ENCODE results near the gene FKBP9.
"Not testable (repeated sequence)": the region's sequence is repeated elsewhere in the genome, so short reads cannot be mapped to it uniquely, and the experiment has no call there.

Gene FKBP9

GRCh38 chr7:32958046-32959025 lies 1.1 kb downstream of the FKBP9 start:
- DNase-seq: no peak

- not testable (repeated sequence) for DNase-seq
Measured at GRCh38 chr7:32963880-32964301, 6.7 kb downstream of the FKBP9 start.

GRCh38 chr7:32964461-32965159 lies 7.4 kb downstream of the FKBP9 start:
- not testable (repeated sequence) for DNase-seq

- not testable (repeated sequence) for DNase-seq
Measured at GRCh38 chr7:32966489-32967267, 9.4 kb downstream of the FKBP9 start.

- DNase-seq: not testable (repeated sequence)
Measured at GRCh38 chr7:32967268-32967582, 10.0 kb downstream of the FKBP9 start.

GRCh38 chr7:32971967-32972366 lies 14.7 kb downstream of the FKBP9 start:
- not testable (repeated sequence) for DNase-seq

- not testable (repeated sequence) for DNase-seq
Measured at GRCh38 chr7:32977159-32977558, 19.9 kb downstream of the FKBP9 start.

- DNase-seq: not testable (repeated sequence)
Measured at GRCh38 chr7:32979246-32979645, 22.0 kb downstream of the FKBP9 start.

- not testable (repeated sequence) for DNase-seq
Measured at GRCh38 chr7:32979902-32980301, 22.7 kb downstream of the FKBP9 start.

GRCh38 chr7:32988148-32988547 lies 30.9 kb downstream of the FKBP9 start:
- not testable (repeated sequence) for DNase-seq

- DNase-seq: not testable (repeated sequence)
Measured at GRCh38 chr7:32991068-32991585, 33.9 kb downstream of the FKBP9 start.

GRCh38 chr7:32991975-32992700 lies 34.9 kb downstream of the FKBP9 start:
- DNase-seq: not testable (repeated sequence)

- not testable (repeated sequence) for DNase-seq
Measured at GRCh38 chr7:32992750-32993149, 35.5 kb downstream of the FKBP9 start.

- not testable (repeated sequence) for DNase-seq
Measured at GRCh38 chr7:32997956-32998355, 40.7 kb downstream of the FKBP9 start.

- not testable (repeated sequence) for DNase-seq
Measured at GRCh38 chr7:32998361-32999171, 41.3 kb downstream of the FKBP9 start.

- DNase-seq: not testable (repeated sequence)
Measured at GRCh38 chr7:32999380-32999779, 42.1 kb downstream of the FKBP9 start.

GRCh38 chr7:33003111-33003510 lies 45.9 kb downstream of the FKBP9 start:
- DNase-seq: not testable (repeated sequence)

GRCh38 chr7:33004104-33004616 lies 46.9 kb downstream of the FKBP9 start:
- DNase-seq: not testable (repeated sequence)

- DNase-seq: not testable (repeated sequence)
Measured at GRCh38 chr7:33005193-33005592, 48.0 kb downstream of the FKBP9 start.

- not testable (repeated sequence) for DNase-seq
Measured at GRCh38 chr7:33005690-33006089, 48.5 kb downstream of the FKBP9 start.

- DNase-seq: no peak
Measured at GRCh38 chr7:33009734-33010133, 52.5 kb downstream of the FKBP9 start.
